ENCODE data around the gene LRRC8A.
"Not testable (repeated sequence)": the region's sequence is repeated elsewhere in the genome, so short reads cannot be mapped to it uniquely, and the experiment has no call there.

The LRRC8A gene

DNA sequence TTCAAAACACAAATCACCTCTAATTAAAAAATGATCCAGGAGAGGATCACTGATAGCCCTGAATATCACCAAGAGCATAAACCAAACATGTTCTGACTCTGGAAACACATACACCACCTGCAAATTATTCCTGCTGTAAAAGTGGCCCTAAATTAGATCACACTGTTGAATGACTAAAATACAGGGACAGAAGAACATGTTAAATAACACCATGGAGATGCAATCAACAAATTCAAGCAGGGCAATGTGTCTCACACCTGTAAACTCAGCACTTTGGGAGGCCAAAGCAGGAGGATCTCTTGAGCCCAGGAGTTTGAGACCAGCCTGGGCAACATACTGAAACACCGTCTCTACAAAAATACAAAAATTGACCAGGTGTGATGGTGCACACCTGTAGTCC is 34.1 kb upstream of the LRRC8A start:
- Histone ChIP-seq H3K4me1 (ENCODE audit: control insufficient read depth, insufficient read depth, low read length) (peaks cover 2% of the 10 kb centered on the region), H3K9me3 (ENCODE audit: control insufficient read depth, low read length) (peaks cover 3% of the 10 kb centered on the region), H3K4me3 (ENCODE audit: low read length) (no peak overlapping the region), H3K27me3 (replicated peaks; ENCODE audit: control insufficient read depth, insufficient read depth, low read length) (no peaks in the 10 kb centered on the region), H3K36me3 (ENCODE audit: control insufficient read depth, insufficient read depth, low read length, severe bottlenecking) (no peaks in the 10 kb centered on the region), H3K9ac (ENCODE audit: low read length) (no peak overlapping the region)
- DNase-seq (ENCODE audit: low read depth) = no peak

DNA sequence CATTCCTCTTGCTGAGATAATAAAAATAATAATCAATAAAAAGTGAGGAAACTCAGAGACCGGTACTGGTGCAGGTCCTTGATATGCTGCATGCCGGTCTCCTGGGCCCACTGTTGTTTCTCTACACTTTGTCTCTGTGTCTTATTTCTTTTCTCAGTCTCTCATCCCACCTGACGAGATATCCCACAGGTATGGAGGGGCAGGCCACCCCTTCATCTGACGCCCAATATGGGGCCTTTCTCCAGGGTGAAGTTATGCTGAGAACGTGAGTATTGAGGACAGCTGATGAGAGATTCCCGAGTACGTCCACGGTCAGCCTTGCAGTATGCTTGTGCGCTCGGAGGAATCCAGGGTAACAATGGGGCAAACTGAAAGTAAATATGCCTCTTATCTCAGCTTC is 30.9 kb upstream of the LRRC8A start:
- not testable (repeated sequence) for H3K9ac ChIP-seq (ENCODE audit: low read length); H3K4me3 ChIP-seq (ENCODE audit: low read length); H3K27me3 ChIP-seq (replicated peaks; ENCODE audit: control insufficient read depth, insufficient read depth, low read length); H3K4me1 ChIP-seq (ENCODE audit: control insufficient read depth, insufficient read depth, low read length); H3K36me3 ChIP-seq (ENCODE audit: control insufficient read depth, insufficient read depth, low read length, severe bottlenecking); DNase-seq (ENCODE audit: low read depth); H3K9me3 ChIP-seq (ENCODE audit: control insufficient read depth, low read length)

DNA sequence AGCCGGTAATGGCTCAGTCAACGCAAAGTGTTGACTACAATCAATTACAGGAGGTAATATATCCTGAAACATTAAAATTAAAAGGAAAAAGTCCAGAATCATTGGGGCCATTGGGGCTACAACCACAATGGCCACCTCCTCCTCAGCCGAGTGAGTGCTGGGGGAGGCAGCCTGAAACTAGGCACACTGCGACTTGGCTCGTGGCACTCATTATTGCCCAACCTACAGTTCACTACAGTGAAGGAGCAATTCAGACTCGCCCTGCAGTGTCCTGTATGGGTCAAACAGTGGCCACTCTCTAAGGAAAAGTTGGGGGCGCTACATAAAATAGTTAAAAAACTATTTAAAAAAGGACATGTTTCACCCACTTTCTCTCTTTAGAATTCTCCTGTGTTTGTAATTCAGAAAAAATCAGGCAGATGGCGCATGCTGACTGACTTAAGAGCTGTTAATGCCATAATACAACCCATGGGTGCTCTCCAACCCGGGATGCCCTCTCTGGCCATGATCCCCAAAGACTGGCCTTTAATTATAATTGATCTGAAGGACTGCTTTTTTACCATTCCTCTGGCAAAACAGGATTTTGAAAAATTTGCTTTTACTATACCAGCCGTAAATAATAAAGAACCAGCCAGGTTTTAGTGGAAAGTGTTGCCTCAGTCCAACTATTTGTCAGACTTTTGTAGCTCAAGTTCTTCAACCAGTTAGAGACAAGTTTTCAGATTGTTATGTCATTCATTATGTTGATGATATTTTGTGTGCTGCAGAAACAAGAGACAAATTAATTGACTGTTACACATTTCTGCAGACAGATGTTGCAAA is 29.9 kb upstream of the LRRC8A start:
- not testable (repeated sequence) for H3K4me1 ChIP-seq (ENCODE audit: control insufficient read depth, insufficient read depth, low read length); H3K36me3 ChIP-seq (ENCODE audit: control insufficient read depth, insufficient read depth, low read length, severe bottlenecking); H3K9me3 ChIP-seq (ENCODE audit: control insufficient read depth, low read length); H3K27me3 ChIP-seq (replicated peaks; ENCODE audit: control insufficient read depth, insufficient read depth, low read length); H3K4me3 ChIP-seq (ENCODE audit: low read length); H3K9ac ChIP-seq (ENCODE audit: low read length)
- DNase-seq (ENCODE audit: low read depth) = peak; percentile 74

DNA sequence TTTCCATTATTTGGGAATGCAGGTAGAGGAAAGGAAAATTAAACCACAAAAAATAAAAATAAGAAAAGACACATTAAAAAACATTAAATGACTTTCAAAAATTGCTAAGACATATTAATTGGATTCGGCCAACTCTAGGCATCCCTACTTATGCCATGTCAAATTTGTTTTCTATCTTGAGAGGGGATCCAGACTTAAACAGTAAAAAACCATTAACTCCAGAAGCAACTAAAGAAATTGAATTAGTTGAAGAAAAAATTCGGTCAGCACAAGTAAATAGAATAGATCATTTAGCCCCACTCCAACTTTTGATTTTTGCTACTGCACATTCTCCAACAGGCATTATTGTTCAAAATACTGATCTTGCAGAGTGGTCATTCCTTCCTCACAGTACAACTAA is 29.3 kb upstream of the LRRC8A start:
- H3K27me3 ChIP-seq (replicated peaks; ENCODE audit: control insufficient read depth, insufficient read depth, low read length); H3K9ac ChIP-seq (ENCODE audit: low read length); H3K36me3 ChIP-seq (ENCODE audit: control insufficient read depth, insufficient read depth, low read length, severe bottlenecking); H3K9me3 ChIP-seq (ENCODE audit: control insufficient read depth, low read length); H3K4me3 ChIP-seq (ENCODE audit: low read length); H3K4me1 ChIP-seq (ENCODE audit: control insufficient read depth, insufficient read depth, low read length); DNase-seq (ENCODE audit: low read depth): not testable (repeated sequence)

GRCh38 chr9:128854454-128854853 is 27.5 kb upstream of the LRRC8A start:
- H3K4me1 ChIP-seq (ENCODE audit: control insufficient read depth, insufficient read depth, low read length); H3K9me3 ChIP-seq (ENCODE audit: control insufficient read depth, low read length); H3K27me3 ChIP-seq (replicated peaks; ENCODE audit: control insufficient read depth, insufficient read depth, low read length); H3K4me3 ChIP-seq (ENCODE audit: low read length); H3K9ac ChIP-seq (ENCODE audit: low read length); H3K36me3 ChIP-seq (ENCODE audit: control insufficient read depth, insufficient read depth, low read length, severe bottlenecking); DNase-seq (ENCODE audit: low read depth): not testable (repeated sequence)

- not testable (repeated sequence) for H3K27me3 ChIP-seq (replicated peaks; ENCODE audit: control insufficient read depth, insufficient read depth, low read length); H3K9ac ChIP-seq (ENCODE audit: low read length); DNase-seq (ENCODE audit: low read depth); H3K9me3 ChIP-seq (ENCODE audit: control insufficient read depth, low read length); H3K36me3 ChIP-seq (ENCODE audit: control insufficient read depth, insufficient read depth, low read length, severe bottlenecking); H3K4me3 ChIP-seq (ENCODE audit: low read length)
- peaks cover 11% of the 10 kb centered on the region for H3K4me1 ChIP-seq (ENCODE audit: control insufficient read depth, insufficient read depth, low read length)
Measured at GRCh38 chr9:128858476-128858875, 23.5 kb upstream of the LRRC8A start.

GRCh38 chr9:128860937-128861336 is 21.0 kb upstream of the LRRC8A start:
- DNase-seq (ENCODE audit: low read depth) = no peak
- Histone ChIP-seq H3K36me3 (ENCODE audit: control insufficient read depth, insufficient read depth, low read length, severe bottlenecking) (no peaks in the 10 kb centered on the region), H3K9ac (ENCODE audit: low read length) (no peak overlapping the region), H3K9me3 (ENCODE audit: control insufficient read depth, low read length) (no peaks in the 10 kb centered on the region), H3K4me3 (ENCODE audit: low read length) (no peak overlapping the region), H3K27me3 (replicated peaks; ENCODE audit: control insufficient read depth, insufficient read depth, low read length) (no peaks in the 10 kb centered on the region), H3K4me1 (ENCODE audit: control insufficient read depth, insufficient read depth, low read length) (peaks cover 11% of the 10 kb centered on the region)

GRCh38 chr9:128861501-128861900 is 20.4 kb upstream of the LRRC8A start:
- peaks cover 11% of the 10 kb centered on the region for H3K4me1 ChIP-seq (ENCODE audit: control insufficient read depth, insufficient read depth, low read length)
- no peaks in the 10 kb centered on the region for H3K27me3 ChIP-seq (replicated peaks; ENCODE audit: control insufficient read depth, insufficient read depth, low read length)
- no peaks in the 10 kb centered on the region for H3K9me3 ChIP-seq (ENCODE audit: control insufficient read depth, low read length)
- H3K9ac ChIP-seq (ENCODE audit: low read length) = no peak overlapping the region
- DNase-seq (ENCODE audit: low read depth) = no peak
- no peak overlapping the region for H3K4me3 ChIP-seq (ENCODE audit: low read length)
- no peaks in the 10 kb centered on the region for H3K36me3 ChIP-seq (ENCODE audit: control insufficient read depth, insufficient read depth, low read length, severe bottlenecking)

- Histone ChIP-seq H3K27me3 (replicated peaks; ENCODE audit: control insufficient read depth, insufficient read depth, low read length) (no peaks in the 10 kb centered on the region), H3K36me3 (ENCODE audit: control insufficient read depth, insufficient read depth, low read length, severe bottlenecking) (no peaks in the 10 kb centered on the region), H3K9ac (ENCODE audit: low read length) (no peak overlapping the region), H3K4me3 (ENCODE audit: low read length) (no peak overlapping the region), H3K4me1 (ENCODE audit: control insufficient read depth, insufficient read depth, low read length) (peaks cover 11% of the 10 kb centered on the region), H3K9me3 (ENCODE audit: control insufficient read depth, low read length) (no peaks in the 10 kb centered on the region)
- DNase-seq (ENCODE audit: low read depth) = no peak
Measured at GRCh38 chr9:128862401-128862851, 19.5 kb upstream of the LRRC8A start.

- peak; percentile 79 for DNase-seq (ENCODE audit: low read depth)
- Histone ChIP-seq H3K36me3 (ENCODE audit: control insufficient read depth, insufficient read depth, low read length, severe bottlenecking) (no peaks in the 10 kb centered on the region), H3K9me3 (ENCODE audit: control insufficient read depth, low read length) (no peaks in the 10 kb centered on the region), H3K27me3 (replicated peaks; ENCODE audit: control insufficient read depth, insufficient read depth, low read length) (no peaks in the 10 kb centered on the region), H3K4me3 (ENCODE audit: low read length) (no peak overlapping the region), H3K9ac (ENCODE audit: low read length) (no peak overlapping the region), H3K4me1 (ENCODE audit: control insufficient read depth, insufficient read depth, low read length) (peaks cover 11% of the 10 kb centered on the region)
Measured at GRCh38 chr9:128863647-128864046, 18.3 kb upstream of the LRRC8A start.

GRCh38 chr9:128870128-128870940 is 11.6 kb upstream of the LRRC8A start:
- Histone ChIP-seq H3K9ac (ENCODE audit: low read length) (no peak overlapping the region), H3K4me3 (ENCODE audit: low read length) (no peak overlapping the region), H3K4me1 (ENCODE audit: control insufficient read depth, insufficient read depth, low read length) (no peaks in the 10 kb centered on the region), H3K27me3 (replicated peaks; ENCODE audit: control insufficient read depth, insufficient read depth, low read length) (no peaks in the 10 kb centered on the region), H3K9me3 (ENCODE audit: control insufficient read depth, low read length) (no peaks in the 10 kb centered on the region), H3K36me3 (ENCODE audit: control insufficient read depth, insufficient read depth, low read length, severe bottlenecking) (no peaks in the 10 kb centered on the region)
- no peak for DNase-seq (ENCODE audit: low read depth)
